ENCODE data around the gene IKZF2.
A peak's percentile ranks its signal among the peaks of the same experiment; 100 is the strongest.

Gene IKZF2

GRCh38 chr2:213016166-213016983, 135.0 kb downstream of the IKZF2 start:
- peak; percentile 49 for ATAC-seq
- peaks cover 24% of the 10 kb centered on the region for H3K4me1 Mint-ChIP-seq
- peak overlapping the region; percentile 29 for H3K4me3 Mint-ChIP-seq

GRCh38 chr2:213015387-213016165, 135.8 kb downstream of the IKZF2 start:
- Mint-ChIP-seq H3K9me3 (peaks cover 4% of the 10 kb centered on the region), H3K4me3 (peak overlapping the region; percentile 29), H3K27ac (peak overlapping the region; percentile 71), H3K36me3 (peaks cover 88% of the 10 kb centered on the region), H3K4me1 (peaks cover 25% of the 10 kb centered on the region)
- peak; percentile 92 for ATAC-seq
- DNase-seq (ENCODE audit: low spot score in 2 of 2): peak; percentile 18 to 62

More at GRCh38 chr2:213016166-213016983, 135.0 kb downstream of the IKZF2 start:
- Mint-ChIP-seq H3K9me3 (no peaks in the 10 kb centered on the region), H3K27ac (peak overlapping the region; percentile 71), H3K36me3 (peaks cover 88% of the 10 kb centered on the region)
- no peak for DNase-seq (ENCODE audit: low spot score in 2 of 2)

GRCh38 chr2:213013979-213014378, 137.4 kb downstream of the IKZF2 start:
- Mint-ChIP-seq H3K36me3 (peaks cover 85% of the 10 kb centered on the region), H3K4me1 (peaks cover 40% of the 10 kb centered on the region), H3K9me3 (peaks cover 4% of the 10 kb centered on the region), H3K27ac (no peak overlapping the region), H3K4me3 (no peak overlapping the region)
- ATAC-seq (peak; percentile 48), DNase-seq (ENCODE audit: low spot score in 2 of 2) (no peak)

DNA sequence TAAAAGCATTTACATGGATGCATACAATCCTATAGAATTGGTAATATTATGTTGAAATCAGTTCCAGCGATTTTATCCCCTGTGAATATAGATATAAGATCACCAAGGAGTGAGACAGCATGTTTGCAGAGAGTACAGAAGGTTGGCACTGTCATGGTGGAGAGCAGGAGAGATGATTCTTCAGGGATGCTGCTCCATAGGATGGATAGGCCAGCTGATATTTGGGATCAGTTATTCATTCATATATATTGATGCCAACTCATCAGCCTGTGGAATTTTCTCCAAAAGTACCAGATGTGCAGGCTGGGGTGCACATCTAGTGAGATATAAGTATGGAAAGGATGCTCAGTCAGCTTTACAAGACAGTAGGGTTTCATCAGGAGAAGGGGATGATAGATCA, 139.9 kb downstream of the IKZF2 start:
- H3K4me3 Mint-ChIP-seq: no peak overlapping the region
- peaks cover 22% of the 10 kb centered on the region for H3K4me1 Mint-ChIP-seq
- DNase-seq (ENCODE audit: low spot score in 2 of 2): no peak
- H3K9me3 Mint-ChIP-seq: peaks cover 4% of the 10 kb centered on the region
- peaks cover 90% of the 10 kb centered on the region for H3K36me3 Mint-ChIP-seq
- H3K27ac Mint-ChIP-seq: no peak overlapping the region
- ATAC-seq: no peak

GRCh38 chr2:213010106-213010779, 141.2 kb downstream of the IKZF2 start:
- H3K4me1 Mint-ChIP-seq: peaks cover 27% of the 10 kb centered on the region
- H3K27ac Mint-ChIP-seq: peak overlapping the region; percentile 56
- H3K9me3 Mint-ChIP-seq: peaks cover 4% of the 10 kb centered on the region
- H3K36me3 Mint-ChIP-seq: peaks cover 91% of the 10 kb centered on the region
- peak; percentile 78 for ATAC-seq
- H3K4me3 Mint-ChIP-seq: no peak overlapping the region
- no peak for DNase-seq (ENCODE audit: low spot score in 2 of 2)

DNA sequence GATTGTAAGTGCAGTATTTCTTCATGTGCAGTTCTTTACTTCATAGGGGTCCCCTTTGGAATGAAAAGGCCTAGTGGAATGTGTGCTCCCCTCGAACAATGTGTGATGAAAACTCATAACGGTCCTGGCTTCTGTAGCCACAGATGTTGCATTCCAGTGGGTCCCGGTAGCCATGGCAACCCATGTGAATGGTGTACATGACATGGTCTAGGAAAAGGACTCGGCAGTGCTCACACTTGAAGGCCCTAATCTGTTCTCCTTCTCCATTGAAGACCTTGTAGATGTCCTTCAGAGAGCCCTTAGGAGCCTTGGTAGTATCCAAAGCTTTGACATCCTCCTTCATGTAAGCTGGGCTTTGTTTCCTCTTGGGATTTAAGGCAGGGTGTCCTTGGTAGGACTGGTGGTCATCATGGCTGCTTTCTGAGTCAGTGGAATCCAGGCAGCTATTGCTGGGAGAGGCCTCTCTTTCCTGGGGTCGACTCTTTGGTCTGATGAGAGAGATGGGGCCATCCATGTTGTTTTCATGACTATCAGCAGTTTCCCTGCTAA, 144.0 kb downstream of the IKZF2 start:
- no peak for ATAC-seq
- peaks cover 27% of the 10 kb centered on the region for H3K4me1 Mint-ChIP-seq
- H3K36me3 Mint-ChIP-seq: peaks cover 82% of the 10 kb centered on the region
- no peak overlapping the region for H3K4me3 Mint-ChIP-seq
- no peak for DNase-seq (ENCODE audit: low spot score in 2 of 2)
- no peak overlapping the region for H3K27ac Mint-ChIP-seq
- H3K9me3 Mint-ChIP-seq: peaks cover 4% of the 10 kb centered on the region

GRCh38 chr2:213004197-213004821, 147.1 kb downstream of the IKZF2 start:
- ATAC-seq (no peak), DNase-seq (ENCODE audit: low spot score in 2 of 2) (no peak)
- no peak overlapping the region for H3K4me3 Mint-ChIP-seq
- peaks cover 76% of the 10 kb centered on the region for H3K36me3 Mint-ChIP-seq
- no peak overlapping the region for H3K27ac Mint-ChIP-seq
- no peaks in the 10 kb centered on the region for H3K9me3 Mint-ChIP-seq
- H3K4me1 Mint-ChIP-seq: peaks cover 16% of the 10 kb centered on the region

DNA sequence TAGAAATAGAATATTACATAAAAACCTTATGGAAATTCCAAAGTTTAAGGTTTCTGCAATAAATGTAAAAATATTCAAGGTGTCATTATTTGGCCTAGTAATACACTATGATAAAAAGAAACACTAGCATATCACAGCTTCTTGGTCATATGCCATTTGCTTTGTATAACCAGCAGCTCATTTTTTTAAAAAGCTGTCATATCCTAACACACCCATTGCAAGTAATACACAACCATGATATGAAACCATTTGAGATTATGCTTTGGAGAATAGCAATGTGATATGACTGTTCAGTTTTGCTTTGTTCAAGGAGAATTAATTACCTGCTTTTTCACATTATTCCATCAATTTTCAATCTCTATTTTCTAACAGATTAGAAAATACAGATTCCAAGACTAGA, 149.0 kb downstream of the IKZF2 start:
- Mint-ChIP-seq H3K4me1 (peaks cover 20% of the 10 kb centered on the region), H3K27ac (no peak overlapping the region), H3K9me3 (peaks cover 4% of the 10 kb centered on the region), H3K36me3 (peaks cover 57% of the 10 kb centered on the region), H3K4me3 (no peak overlapping the region)
- DNase-seq (ENCODE audit: low spot score in 2 of 2): no peak
- ATAC-seq: peak; percentile 70

DNA sequence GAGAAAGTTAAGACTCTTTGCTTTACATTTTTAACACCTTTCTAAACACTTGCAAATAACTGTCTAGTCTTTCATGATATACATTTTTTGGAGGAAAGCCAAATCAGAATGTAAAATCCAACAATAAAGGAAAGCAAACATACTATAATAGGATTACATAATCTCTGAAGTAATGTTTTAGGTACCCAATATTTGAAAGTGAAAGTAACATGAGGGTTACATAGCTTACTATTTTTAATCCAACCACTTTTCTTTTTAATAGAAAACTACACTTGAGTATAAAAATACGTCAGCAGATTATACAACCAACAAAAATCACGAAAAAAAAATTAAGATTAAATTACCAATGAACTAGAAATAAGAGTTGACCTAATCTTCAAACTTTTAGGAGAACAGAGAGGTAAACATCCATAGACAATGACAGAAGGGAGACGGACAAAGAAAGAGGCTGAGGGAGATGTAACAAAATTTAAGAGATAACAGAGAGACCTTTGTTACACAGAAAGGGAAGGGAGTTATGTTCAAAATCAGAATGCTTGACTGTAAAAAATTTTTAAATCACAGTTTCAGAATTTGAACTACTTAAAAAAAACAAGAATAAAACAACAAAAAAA, 150.0 kb downstream of the IKZF2 start:
- Mint-ChIP-seq H3K36me3 (peaks cover 51% of the 10 kb centered on the region), H3K27ac (peak overlapping the region; percentile 78), H3K4me3 (peak overlapping the region; percentile 39), H3K4me1 (peaks cover 24% of the 10 kb centered on the region), H3K9me3 (peaks cover 4% of the 10 kb centered on the region)
- no peak for DNase-seq (ENCODE audit: low spot score in 2 of 2)
- ATAC-seq: no peak

DNA sequence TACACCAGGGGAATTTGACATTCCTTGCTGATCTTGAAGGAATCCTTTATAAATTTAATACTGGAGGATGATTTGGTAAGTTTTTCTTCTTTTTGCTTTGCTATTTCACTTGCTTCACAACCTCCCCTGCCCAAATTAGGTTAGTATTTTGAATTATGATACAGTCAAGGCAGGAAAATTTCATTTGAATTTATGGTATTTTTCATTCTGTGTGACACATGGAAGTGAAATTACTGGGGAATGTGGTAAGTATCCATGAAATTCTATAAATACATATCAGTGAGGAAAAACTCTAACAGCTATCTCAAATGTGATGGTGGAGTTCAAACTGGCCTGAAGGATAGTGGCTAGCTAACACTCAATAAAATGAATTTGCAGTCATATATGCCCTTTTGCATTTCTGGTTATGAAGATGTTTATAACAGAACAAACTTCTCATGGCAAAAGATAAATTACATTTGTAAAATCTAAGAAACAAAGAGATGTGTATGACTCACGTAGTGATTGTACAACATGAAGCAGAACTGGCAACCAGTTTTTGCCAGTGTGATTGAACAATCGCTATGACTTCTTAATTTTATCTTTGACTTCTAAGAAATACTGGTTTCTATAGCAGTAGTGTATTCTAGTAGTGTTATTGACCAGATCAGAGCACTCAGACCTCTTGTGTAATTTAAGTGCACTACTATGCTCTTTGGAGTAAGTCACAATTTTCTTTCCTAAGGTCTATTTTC, 152.6 kb downstream of the IKZF2 start:
- Mint-ChIP-seq H3K27ac (no peak overlapping the region), H3K36me3 (peaks cover 51% of the 10 kb centered on the region), H3K4me3 (no peak overlapping the region), H3K4me1 (peaks cover 21% of the 10 kb centered on the region), H3K9me3 (peaks cover 4% of the 10 kb centered on the region)
- ATAC-seq (peak; percentile 60), DNase-seq (ENCODE audit: low spot score in 2 of 2) (no peak)

DNA sequence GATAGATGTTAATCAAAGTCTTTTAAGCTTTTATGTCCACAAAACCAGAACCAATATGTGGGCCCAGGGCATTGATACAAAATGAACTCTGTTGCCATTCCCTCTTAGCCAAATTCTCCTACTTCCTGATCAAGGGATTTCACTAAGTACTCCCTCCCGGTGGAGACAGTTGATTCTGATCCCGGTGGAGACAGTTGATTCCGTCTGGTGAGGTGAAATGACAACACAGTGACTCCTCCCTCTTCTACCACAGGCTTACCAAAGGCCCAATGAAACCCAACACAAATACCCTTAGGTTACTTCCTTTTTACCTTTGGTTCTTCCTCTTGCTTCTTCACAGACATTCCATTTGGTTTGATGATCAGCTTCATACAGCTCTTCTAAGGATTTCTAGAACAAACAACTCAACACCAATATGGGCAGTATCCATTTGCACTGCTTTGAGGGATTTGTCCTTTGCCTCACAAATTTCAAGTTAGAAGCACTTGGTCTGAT, 153.8 kb downstream of the IKZF2 start:
- H3K9me3 Mint-ChIP-seq: peaks cover 4% of the 10 kb centered on the region
- H3K4me3 Mint-ChIP-seq: no peak overlapping the region
- ATAC-seq (no peak), DNase-seq (ENCODE audit: low spot score in 2 of 2) (no peak)
- peaks cover 52% of the 10 kb centered on the region for H3K36me3 Mint-ChIP-seq
- peak overlapping the region; percentile 8 for H3K27ac Mint-ChIP-seq
- peaks cover 24% of the 10 kb centered on the region for H3K4me1 Mint-ChIP-seq

- H3K4me1 Mint-ChIP-seq: peaks cover 19% of the 10 kb centered on the region
- no peak overlapping the region for H3K27ac Mint-ChIP-seq
- peaks cover 42% of the 10 kb centered on the region for H3K36me3 Mint-ChIP-seq
- peaks cover 4% of the 10 kb centered on the region for H3K9me3 Mint-ChIP-seq
- H3K4me3 Mint-ChIP-seq: no peak overlapping the region
- ATAC-seq: no peak
- DNase-seq (ENCODE audit: low spot score in 2 of 2): no peak
Measured at GRCh38 chr2:212995920-212996319, 155.5 kb downstream of the IKZF2 start.

GRCh38 chr2:212994976-212995375, 156.4 kb downstream of the IKZF2 start:
- DNase-seq (ENCODE audit: low spot score in 2 of 2): no peak
- no peak overlapping the region for H3K27ac Mint-ChIP-seq
- H3K4me1 Mint-ChIP-seq: peaks cover 19% of the 10 kb centered on the region
- H3K4me3 Mint-ChIP-seq: no peak overlapping the region
- peaks cover 4% of the 10 kb centered on the region for H3K9me3 Mint-ChIP-seq
- peaks cover 40% of the 10 kb centered on the region for H3K36me3 Mint-ChIP-seq
- no peak for ATAC-seq

- Mint-ChIP-seq H3K36me3 (peaks cover 56% of the 10 kb centered on the region), H3K4me1 (peaks cover 5% of the 10 kb centered on the region), H3K27ac (no peak overlapping the region), H3K4me3 (no peak overlapping the region), H3K9me3 (peaks cover 3% of the 10 kb centered on the region)
- no peak for ATAC-seq
- DNase-seq (ENCODE audit: low spot score in 2 of 2): no peak
Measured at GRCh38 chr2:212991120-212991519, 160.3 kb downstream of the IKZF2 start.

All from stimulated activated effector memory CD8-positive, alpha-beta T cell treated with anti-CD3 and anti-CD28 coated beads, Interleukin-12 subunit alpha, Interleukin-12 subunit beta, amount 100 ng/mL, for 72 hours (primary cell).